Measurements from ENCODE around the gene MRPS14. TPM values are rescaled to one million over a fixed set of nuclear protein-coding genes. Genes with fewer than 3 reads are reported as not detected.
"Not testable (repeated sequence)": the region's sequence is repeated elsewhere in the genome, so short reads cannot be mapped to it uniquely, and the experiment has no call there.

MRPS14 gene
- total RNA-seq, 1 donor from 2014 or later: 30.3 TPM

- H3K27ac ChIP-seq (ENCODE audit: low read depth, low read length): no peak overlapping the region
- no peaks in the 10 kb centered on the region for H3K36me3 ChIP-seq (ENCODE audit: control insufficient read depth in 3 of 3, insufficient read depth in 3 of 3, low read length in 3 of 3)
- H3K4me1 ChIP-seq (ENCODE audit: control insufficient read depth in 3 of 3, insufficient read depth in 3 of 3, low read length in 3 of 3): no peaks in the 10 kb centered on the region
- no peak overlapping the region for H3K4me3 ChIP-seq (ENCODE audit: low read length in 3 of 3)
- peaks cover 0 to 5% (median 0%) of the 10 kb centered on the region in 3 donors for H3K27me3 ChIP-seq (ENCODE audit: control insufficient read depth in 3 of 3, insufficient read depth in 3 of 3, low read length in 3 of 3)
- no peak overlapping the region for H3K9ac ChIP-seq (ENCODE audit: low read depth in 1 of 3, low read length in 3 of 3)
- H3K9me3 ChIP-seq (ENCODE audit: control insufficient read depth in 3 of 3, low read length in 3 of 3): no peaks in the 10 kb centered on the region
Measured at GRCh38 chr1:175045519-175045918, 22.3 kb upstream of the MRPS14 start.

GRCh38 chr1:175045097-175045496 is 21.9 kb upstream of the MRPS14 start:
- Histone ChIP-seq H3K9ac (ENCODE audit: low read depth in 1 of 3, low read length in 3 of 3) (no peak overlapping the region), H3K36me3 (ENCODE audit: control insufficient read depth in 3 of 3, insufficient read depth in 3 of 3, low read length in 3 of 3) (no peaks in the 10 kb centered on the region), H3K27me3 (ENCODE audit: control insufficient read depth in 3 of 3, insufficient read depth in 3 of 3, low read length in 3 of 3) (peaks cover 0 to 5% (median 0%) of the 10 kb centered on the region in 3 donors), H3K27ac (ENCODE audit: low read depth, low read length) (no peak overlapping the region), H3K4me3 (ENCODE audit: low read length in 3 of 3) (no peak overlapping the region), H3K4me1 (ENCODE audit: control insufficient read depth in 3 of 3, insufficient read depth in 3 of 3, low read length in 3 of 3) (no peaks in the 10 kb centered on the region), H3K9me3 (ENCODE audit: control insufficient read depth in 3 of 3, low read length in 3 of 3) (no peaks in the 10 kb centered on the region)

- not testable (repeated sequence) for H3K27me3 ChIP-seq (ENCODE audit: control insufficient read depth in 3 of 3, insufficient read depth in 3 of 3, low read length in 3 of 3); H3K4me1 ChIP-seq (ENCODE audit: control insufficient read depth in 3 of 3, insufficient read depth in 3 of 3, low read length in 3 of 3); H3K9ac ChIP-seq (ENCODE audit: low read depth in 1 of 3, low read length in 3 of 3); H3K9me3 ChIP-seq (ENCODE audit: control insufficient read depth in 3 of 3, low read length in 3 of 3); H3K27ac ChIP-seq (ENCODE audit: low read depth, low read length); H3K36me3 ChIP-seq (ENCODE audit: control insufficient read depth in 3 of 3, insufficient read depth in 3 of 3, low read length in 3 of 3); H3K4me3 ChIP-seq (ENCODE audit: low read length in 3 of 3)
Measured at GRCh38 chr1:175044591-175044990, 21.4 kb upstream of the MRPS14 start.

- Histone ChIP-seq H3K4me1 (ENCODE audit: control insufficient read depth in 3 of 3, insufficient read depth in 3 of 3, low read length in 3 of 3) (no peaks in the 10 kb centered on the region), H3K9me3 (ENCODE audit: control insufficient read depth in 3 of 3, low read length in 3 of 3) (no peaks in the 10 kb centered on the region)
Measured at GRCh38 chr1:175043824-175044223, 20.6 kb upstream of the MRPS14 start.

GRCh38 chr1:175042650-175043049 is 19.4 kb upstream of the MRPS14 start:
- Histone ChIP-seq H3K4me3 (ENCODE audit: low read length in 3 of 3) (no peak overlapping the region), H3K36me3 (ENCODE audit: control insufficient read depth in 3 of 3, insufficient read depth in 3 of 3, low read length in 3 of 3) (no peaks in the 10 kb centered on the region), H3K9me3 (ENCODE audit: control insufficient read depth in 3 of 3, low read length in 3 of 3) (no peaks in the 10 kb centered on the region), H3K27me3 (ENCODE audit: control insufficient read depth in 3 of 3, insufficient read depth in 3 of 3, low read length in 3 of 3) (no peaks in the 10 kb centered on the region), H3K4me1 (ENCODE audit: control insufficient read depth in 3 of 3, insufficient read depth in 3 of 3, low read length in 3 of 3) (no peaks in the 10 kb centered on the region), H3K9ac (ENCODE audit: low read depth in 1 of 3, low read length in 3 of 3) (no peak overlapping the region), H3K27ac (ENCODE audit: low read depth, low read length) (no peak overlapping the region)

More at GRCh38 chr1:175043824-175044223, 20.6 kb upstream of the MRPS14 start:
- no peak overlapping the region for H3K9ac ChIP-seq (ENCODE audit: low read depth in 1 of 3, low read length in 3 of 3)
- H3K4me3 ChIP-seq (ENCODE audit: low read length in 3 of 3): no peak overlapping the region
- no peaks in the 10 kb centered on the region for H3K27me3 ChIP-seq (ENCODE audit: control insufficient read depth in 3 of 3, insufficient read depth in 3 of 3, low read length in 3 of 3)
- H3K27ac ChIP-seq (ENCODE audit: low read depth, low read length): no peak overlapping the region
- no peaks in the 10 kb centered on the region for H3K36me3 ChIP-seq (ENCODE audit: control insufficient read depth in 3 of 3, insufficient read depth in 3 of 3, low read length in 3 of 3)

GRCh38 chr1:175040324-175040879 is 17.2 kb upstream of the MRPS14 start:
- Histone ChIP-seq H3K9ac (ENCODE audit: low read depth in 1 of 3, low read length in 3 of 3) (no peak overlapping the region), H3K27ac (ENCODE audit: low read depth, low read length) (no peak overlapping the region), H3K9me3 (ENCODE audit: control insufficient read depth in 3 of 3, low read length in 3 of 3) (no peaks in the 10 kb centered on the region), H3K27me3 (ENCODE audit: control insufficient read depth in 3 of 3, insufficient read depth in 3 of 3, low read length in 3 of 3) (no peaks in the 10 kb centered on the region), H3K36me3 (ENCODE audit: control insufficient read depth in 3 of 3, insufficient read depth in 3 of 3, low read length in 3 of 3) (no peaks in the 10 kb centered on the region), H3K4me3 (ENCODE audit: low read length in 3 of 3) (no peak overlapping the region), H3K4me1 (ENCODE audit: control insufficient read depth in 3 of 3, insufficient read depth in 3 of 3, low read length in 3 of 3) (no peaks in the 10 kb centered on the region)

GRCh38 chr1:175037416-175037815 is 14.2 kb upstream of the MRPS14 start:
- no peak overlapping the region for H3K9ac ChIP-seq (ENCODE audit: low read depth in 1 of 3, low read length in 3 of 3)
- H3K36me3 ChIP-seq (ENCODE audit: control insufficient read depth in 3 of 3, insufficient read depth in 3 of 3, low read length in 3 of 3): no peaks in the 10 kb centered on the region
- H3K27me3 ChIP-seq (ENCODE audit: control insufficient read depth in 3 of 3, insufficient read depth in 3 of 3, low read length in 3 of 3): no peaks in the 10 kb centered on the region
- H3K4me1 ChIP-seq (ENCODE audit: control insufficient read depth in 3 of 3, insufficient read depth in 3 of 3, low read length in 3 of 3): no peaks in the 10 kb centered on the region
- H3K27ac ChIP-seq (ENCODE audit: low read depth, low read length): no peak overlapping the region
- no peak overlapping the region for H3K4me3 ChIP-seq (ENCODE audit: low read length in 3 of 3)
- H3K9me3 ChIP-seq (ENCODE audit: control insufficient read depth in 3 of 3, low read length in 3 of 3): no peaks in the 10 kb centered on the region

GRCh38 chr1:175036476-175036875 is 13.3 kb upstream of the MRPS14 start:
- Histone ChIP-seq H3K27me3 (ENCODE audit: control insufficient read depth in 3 of 3, insufficient read depth in 3 of 3, low read length in 3 of 3) (no peaks in the 10 kb centered on the region), H3K9me3 (ENCODE audit: control insufficient read depth in 3 of 3, low read length in 3 of 3) (no peaks in the 10 kb centered on the region), H3K4me3 (ENCODE audit: low read length in 3 of 3) (no peak overlapping the region), H3K4me1 (ENCODE audit: control insufficient read depth in 3 of 3, insufficient read depth in 3 of 3, low read length in 3 of 3) (no peaks in the 10 kb centered on the region), H3K9ac (ENCODE audit: low read depth in 1 of 3, low read length in 3 of 3) (no peak overlapping the region), H3K36me3 (ENCODE audit: control insufficient read depth in 3 of 3, insufficient read depth in 3 of 3, low read length in 3 of 3) (no peaks in the 10 kb centered on the region), H3K27ac (ENCODE audit: low read depth, low read length) (no peak overlapping the region)

GRCh38 chr1:175035865-175036264 is 12.6 kb upstream of the MRPS14 start:
- Histone ChIP-seq H3K36me3 (ENCODE audit: control insufficient read depth in 3 of 3, insufficient read depth in 3 of 3, low read length in 3 of 3) (no peaks in the 10 kb centered on the region), H3K9ac (ENCODE audit: low read depth in 1 of 3, low read length in 3 of 3) (no peak overlapping the region), H3K4me3 (ENCODE audit: low read length in 3 of 3) (no peak overlapping the region), H3K27ac (ENCODE audit: low read depth, low read length) (no peak overlapping the region), H3K9me3 (ENCODE audit: control insufficient read depth in 3 of 3, low read length in 3 of 3) (no peaks in the 10 kb centered on the region), H3K4me1 (ENCODE audit: control insufficient read depth in 3 of 3, insufficient read depth in 3 of 3, low read length in 3 of 3) (no peaks in the 10 kb centered on the region), H3K27me3 (ENCODE audit: control insufficient read depth in 3 of 3, insufficient read depth in 3 of 3, low read length in 3 of 3) (no peaks in the 10 kb centered on the region)

- Histone ChIP-seq H3K27ac (ENCODE audit: low read depth, low read length) (no peak overlapping the region), H3K36me3 (ENCODE audit: control insufficient read depth in 3 of 3, insufficient read depth in 3 of 3, low read length in 3 of 3) (no peaks in the 10 kb centered on the region), H3K4me1 (ENCODE audit: control insufficient read depth in 3 of 3, insufficient read depth in 3 of 3, low read length in 3 of 3) (peaks cover 0 to 2% (median 1%) of the 10 kb centered on the region in 3 donors)
Measured at GRCh38 chr1:175034775-175035174, 11.6 kb upstream of the MRPS14 start.

More at GRCh38 chr1:175034775-175035174, 11.6 kb upstream of the MRPS14 start:
- no peaks in the 10 kb centered on the region for H3K9me3 ChIP-seq (ENCODE audit: control insufficient read depth in 3 of 3, low read length in 3 of 3)
- H3K9ac ChIP-seq (ENCODE audit: low read depth in 1 of 3, low read length in 3 of 3): no peak overlapping the region
- no peaks in the 10 kb centered on the region for H3K27me3 ChIP-seq (ENCODE audit: control insufficient read depth in 3 of 3, insufficient read depth in 3 of 3, low read length in 3 of 3)
- no peak overlapping the region for H3K4me3 ChIP-seq (ENCODE audit: low read length in 3 of 3)
